Measurements from ENCODE around the gene SPATA13.

- TF ChIP-seq, protein P1, sequence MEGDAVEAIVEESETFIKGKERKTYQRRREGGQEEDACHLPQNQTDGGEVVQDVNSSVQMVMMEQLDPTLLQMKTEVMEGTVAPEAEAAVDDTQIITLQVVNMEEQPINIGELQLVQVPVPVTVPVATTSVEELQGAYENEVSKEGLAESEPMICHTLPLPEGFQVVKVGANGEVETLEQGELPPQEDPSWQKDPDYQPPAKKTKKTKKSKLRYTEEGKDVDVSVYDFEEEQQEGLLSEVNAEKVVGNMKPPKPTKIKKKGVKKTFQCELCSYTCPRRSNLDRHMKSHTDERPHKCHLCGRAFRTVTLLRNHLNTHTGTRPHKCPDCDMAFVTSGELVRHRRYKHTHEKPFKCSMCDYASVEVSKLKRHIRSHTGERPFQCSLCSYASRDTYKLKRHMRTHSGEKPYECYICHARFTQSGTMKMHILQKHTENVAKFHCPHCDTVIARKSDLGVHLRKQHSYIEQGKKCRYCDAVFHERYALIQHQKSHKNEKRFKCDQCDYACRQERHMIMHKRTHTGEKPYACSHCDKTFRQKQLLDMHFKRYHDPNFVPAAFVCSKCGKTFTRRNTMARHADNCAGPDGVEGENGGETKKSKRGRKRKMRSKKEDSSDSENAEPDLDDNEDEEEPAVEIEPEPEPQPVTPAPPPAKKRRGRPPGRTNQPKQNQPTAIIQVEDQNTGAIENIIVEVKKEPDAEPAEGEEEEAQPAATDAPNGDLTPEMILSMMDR (IDR thresholded peaks at IDR 0.05; ENCODE audit: borderline replicate concordance, extremely low read depth, low read length, poor library complexity, severe bottlenecking): no peak
- no peak for TF ChIP-seq EZH2 (IDR thresholded peaks at IDR 0.05; ENCODE audit: borderline replicate concordance, low read depth, low read length, severe bottlenecking)
Observed at GRCh38 chr13:24142453-24142852, 18.1 kb upstream of the SPATA13 start.

Data from DND-41 (cell line).